Fibroblast of skin of right biceps (primary cell): ENCODE measurements around the gene RNFT2.
"Not testable (repeated sequence)": the region's sequence is repeated elsewhere in the genome, so short reads cannot be mapped to it uniquely, and the experiment has no call there.

Experiments
- DNase-seq: peaks from one replicate; pipeline ENCODE4 v3.0.0-alpha.2; 2013

RNFT2 gene

DNA sequence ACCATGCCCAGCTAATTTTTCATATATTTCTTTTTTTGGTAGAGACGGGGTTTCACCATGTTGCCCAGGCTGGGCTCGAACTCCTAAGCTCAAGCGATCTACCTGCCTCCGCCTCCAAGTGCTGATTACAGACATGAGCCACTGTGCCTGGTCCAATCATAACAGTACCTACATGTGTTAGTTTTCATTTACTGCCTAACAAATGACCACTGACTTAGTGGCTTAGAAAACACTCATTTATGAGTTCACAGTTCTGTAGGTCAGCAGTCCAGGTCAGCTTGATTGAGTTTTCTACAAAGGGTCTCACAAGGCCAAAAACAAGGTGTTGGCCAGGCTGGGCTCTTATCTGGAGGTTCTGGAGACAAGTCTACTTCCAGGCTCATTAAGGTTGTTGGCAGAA lies 60.6 kb downstream of the RNFT2 start:
- DNase-seq = no peak

DNA sequence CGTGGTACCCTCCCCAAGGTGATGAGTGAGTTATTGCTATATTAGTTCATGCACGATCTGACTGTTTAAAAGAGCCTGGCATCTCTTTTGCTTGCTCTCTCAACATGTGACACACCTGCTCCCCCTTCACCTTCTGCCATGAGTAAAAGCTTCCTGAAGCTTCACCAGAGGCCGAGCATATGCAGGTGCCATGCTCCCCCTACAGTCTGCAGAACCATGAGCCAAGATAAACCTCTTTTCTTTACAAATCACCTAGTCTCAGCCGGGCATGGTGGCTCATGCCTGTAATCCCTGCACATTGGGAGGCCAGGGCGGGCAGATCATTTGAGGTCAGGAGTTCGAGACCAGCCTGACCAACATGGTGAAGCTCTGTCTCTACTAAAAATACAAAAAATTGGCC lies 61.8 kb downstream of the RNFT2 start:
- no peak for DNase-seq

DNA sequence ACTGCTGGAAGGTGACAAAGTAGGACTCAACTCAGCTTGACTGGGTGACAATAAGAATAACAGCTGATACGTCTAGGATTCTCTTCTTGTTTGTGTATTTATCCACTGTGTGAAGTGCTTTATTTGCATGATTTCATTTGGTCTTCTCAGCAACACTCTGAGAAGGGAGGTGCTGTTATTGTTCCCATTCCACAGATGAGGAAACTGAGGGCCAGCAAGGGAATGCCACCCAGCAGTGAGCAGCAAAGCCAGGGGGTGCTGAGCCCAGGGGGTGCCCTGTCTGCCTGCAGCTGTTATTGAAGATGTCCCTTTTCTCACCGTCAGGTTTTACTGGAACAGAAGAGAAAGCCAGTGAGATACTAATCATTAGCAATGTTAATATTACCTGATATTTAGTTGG lies 62.8 kb downstream of the RNFT2 start:
- DNase-seq = no peak

DNA sequence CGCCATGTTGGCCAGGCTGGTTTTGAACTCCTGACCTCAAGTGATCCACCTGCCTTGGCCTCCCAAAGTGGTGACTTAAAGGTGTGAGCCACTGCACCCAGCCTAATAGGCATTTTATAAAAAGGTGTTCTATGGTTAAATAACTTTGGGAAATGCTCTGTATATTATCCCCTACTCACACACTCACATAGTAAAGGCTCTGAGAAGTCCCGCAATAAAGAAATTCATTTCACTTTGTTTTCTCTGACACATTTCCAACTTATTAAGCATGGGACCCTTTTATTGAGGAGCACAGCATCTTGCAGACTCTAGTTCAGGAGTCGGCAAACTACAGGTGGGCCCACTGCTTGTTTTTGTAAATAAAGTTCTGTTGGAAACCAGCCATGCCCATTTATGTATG lies 63.9 kb downstream of the RNFT2 start:
- no peak for DNase-seq

DNA sequence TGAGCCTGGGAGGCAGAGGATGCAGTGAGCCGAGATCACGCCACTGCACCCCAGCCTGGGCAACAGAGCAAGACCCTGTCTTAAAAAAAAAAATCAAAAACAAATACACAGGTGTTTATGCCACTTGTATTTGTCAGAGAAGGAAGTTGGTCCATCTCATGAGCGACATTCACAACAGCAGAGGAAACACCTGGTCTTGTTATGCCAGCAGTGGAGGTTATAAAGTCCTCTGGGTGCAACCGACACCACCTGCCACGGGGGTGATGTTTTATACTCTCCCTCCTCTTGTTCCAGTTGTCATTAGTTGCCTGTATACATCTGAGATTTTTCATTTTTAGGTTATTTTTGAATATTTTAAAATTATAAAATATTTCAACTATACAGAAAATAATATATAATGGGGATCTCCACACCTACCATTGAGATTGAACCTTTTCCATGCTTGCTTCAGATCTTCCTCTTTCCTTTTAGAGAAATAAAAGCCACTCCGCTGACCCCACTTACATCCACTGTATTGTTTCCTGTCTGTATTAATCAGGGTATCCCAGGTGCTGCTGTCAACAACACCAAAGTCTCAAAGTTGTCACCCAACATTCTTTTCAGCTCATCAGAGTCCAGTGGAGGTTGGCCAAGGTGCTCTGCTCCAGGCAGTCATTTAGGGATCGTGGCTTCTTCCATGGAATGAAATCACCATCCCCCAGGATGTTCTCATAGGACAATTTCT lies 65.1 kb downstream of the RNFT2 start:
- DNase-seq = no peak

DNA sequence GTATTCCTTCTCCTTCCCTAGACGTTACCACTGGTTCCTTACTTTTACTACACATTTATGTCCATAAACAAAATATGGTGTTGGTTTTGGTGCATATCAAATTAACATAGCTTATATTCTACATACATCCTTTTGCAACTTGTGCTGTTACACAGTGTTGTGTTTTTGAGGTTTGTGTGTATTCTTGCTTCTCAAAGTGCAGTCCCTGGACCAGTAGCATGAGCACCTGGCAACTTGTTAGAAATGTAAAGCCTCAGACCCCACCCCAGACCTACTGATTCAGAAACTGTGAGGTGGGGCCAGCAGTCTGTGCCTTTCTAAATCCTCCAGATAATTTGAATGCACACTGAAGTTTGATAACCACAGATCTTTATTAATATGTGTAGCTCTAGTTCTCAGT lies 65.9 kb downstream of the RNFT2 start:
- DNase-seq = no peak

DNA sequence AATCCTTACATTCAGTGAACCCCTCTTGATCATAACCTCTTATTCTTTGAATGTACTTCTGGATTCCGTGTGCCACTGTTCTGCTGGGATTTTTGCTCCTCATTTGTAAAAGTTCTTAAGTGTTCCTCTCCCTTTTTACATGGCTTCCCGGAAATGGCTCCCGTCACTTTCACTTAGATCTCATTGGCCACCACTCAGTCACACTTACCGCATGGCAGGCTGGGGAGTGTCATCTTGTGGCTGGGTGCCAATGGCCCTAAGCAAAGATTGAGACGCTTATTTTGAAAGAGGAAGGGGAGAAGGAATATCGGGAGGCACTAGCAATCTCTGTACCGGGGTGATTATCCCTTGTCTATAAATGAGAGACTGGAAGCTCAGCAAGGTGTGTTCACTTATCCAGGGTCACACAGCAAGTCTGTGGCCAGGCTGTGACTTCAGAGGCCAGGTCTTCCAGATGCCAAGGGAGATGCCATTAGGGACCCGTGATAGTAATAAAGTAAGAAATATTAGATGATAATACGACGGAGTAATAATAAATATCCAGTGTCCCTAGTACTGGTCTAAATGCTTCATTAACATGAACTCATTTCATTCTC lies 68.8 kb downstream of the RNFT2 start:
- no peak for DNase-seq

DNA sequence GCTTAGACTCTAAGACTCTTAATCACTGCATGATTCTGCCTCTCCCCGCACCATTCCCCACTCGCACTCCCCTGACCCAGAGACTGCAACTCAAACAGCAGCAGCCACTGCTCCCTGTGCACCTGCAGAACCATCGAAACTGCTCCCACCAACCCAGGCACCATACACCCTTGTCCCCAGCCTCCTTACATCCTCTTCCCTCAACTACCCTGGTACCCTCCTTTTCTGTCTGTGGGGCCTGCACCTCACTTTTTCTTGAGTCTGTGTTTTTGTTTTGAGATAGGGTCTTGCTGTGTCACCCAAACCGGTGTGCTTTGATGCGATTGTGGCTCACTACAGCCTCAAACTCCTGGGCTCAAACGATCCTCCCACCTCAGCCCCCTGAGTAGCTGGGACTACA lies 69.4 kb downstream of the RNFT2 start:
- no peak for DNase-seq

DNA sequence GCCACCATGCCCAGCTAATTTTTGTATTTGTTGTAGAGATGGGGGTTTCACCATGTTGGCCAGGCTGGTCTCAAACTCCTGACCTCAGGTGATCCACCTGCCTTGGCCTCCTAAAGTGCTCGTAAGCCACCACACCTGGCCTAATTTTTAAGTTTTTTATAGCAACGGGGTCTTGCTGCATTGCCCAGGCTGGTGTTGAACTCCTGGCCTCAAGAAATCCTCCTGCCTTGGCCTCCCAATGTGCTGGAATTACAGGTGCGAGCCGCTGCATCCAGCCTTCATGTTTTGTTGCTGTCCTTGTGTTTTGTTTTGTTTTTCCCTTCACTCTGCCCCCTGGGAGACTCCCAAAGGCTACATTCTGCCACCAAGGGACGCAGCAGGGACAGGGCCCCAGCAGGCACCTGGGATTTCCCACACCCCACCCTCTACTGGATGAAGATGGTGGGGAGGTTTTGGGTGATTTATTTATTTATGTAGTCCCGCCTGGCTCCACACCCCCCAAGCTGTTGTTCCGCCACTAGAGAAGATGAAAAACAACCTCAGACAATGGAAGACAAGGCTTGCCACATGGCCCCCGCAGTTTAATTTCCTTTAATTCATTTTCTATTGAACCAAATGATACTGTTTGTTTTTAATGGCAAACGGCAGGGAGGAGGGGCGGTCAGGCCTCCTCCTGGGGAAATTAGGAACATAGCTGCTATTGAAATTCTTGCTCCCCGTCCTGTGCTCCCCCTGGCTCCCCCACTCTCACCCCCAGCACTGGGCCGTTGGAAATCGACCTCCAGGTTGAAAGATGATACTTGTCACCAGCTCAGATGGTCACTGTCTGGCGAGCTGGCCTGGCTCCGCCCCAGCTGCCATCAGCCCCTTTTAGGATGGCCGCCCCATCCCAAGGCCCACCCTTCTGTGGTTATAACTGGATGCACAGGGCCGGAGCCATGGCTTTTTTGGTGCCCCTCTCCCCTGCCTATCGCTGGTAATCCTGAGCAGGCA lies 70.3 kb downstream of the RNFT2 start:
- DNase-seq = no peak

DNA sequence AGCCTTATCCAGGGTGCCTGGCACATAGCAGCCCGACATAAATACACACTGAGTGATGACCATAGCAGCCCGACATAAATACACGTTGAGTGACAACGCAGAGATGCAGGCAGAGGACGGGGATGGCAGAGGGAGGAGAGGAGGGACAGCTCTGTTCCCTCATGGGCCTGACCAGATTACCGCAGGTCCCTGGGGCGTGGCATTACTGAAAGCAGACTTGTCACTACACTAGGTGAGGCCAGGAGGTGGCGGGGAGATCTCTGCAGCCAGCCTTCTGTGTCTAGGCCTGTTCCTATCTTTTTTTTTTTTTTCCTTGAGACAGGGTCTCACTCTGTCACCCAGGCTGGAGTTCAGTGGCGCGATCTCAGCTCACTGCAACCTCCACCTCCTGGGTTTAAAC lies 74.1 kb downstream of the RNFT2 start:
- no peak for DNase-seq

DNA sequence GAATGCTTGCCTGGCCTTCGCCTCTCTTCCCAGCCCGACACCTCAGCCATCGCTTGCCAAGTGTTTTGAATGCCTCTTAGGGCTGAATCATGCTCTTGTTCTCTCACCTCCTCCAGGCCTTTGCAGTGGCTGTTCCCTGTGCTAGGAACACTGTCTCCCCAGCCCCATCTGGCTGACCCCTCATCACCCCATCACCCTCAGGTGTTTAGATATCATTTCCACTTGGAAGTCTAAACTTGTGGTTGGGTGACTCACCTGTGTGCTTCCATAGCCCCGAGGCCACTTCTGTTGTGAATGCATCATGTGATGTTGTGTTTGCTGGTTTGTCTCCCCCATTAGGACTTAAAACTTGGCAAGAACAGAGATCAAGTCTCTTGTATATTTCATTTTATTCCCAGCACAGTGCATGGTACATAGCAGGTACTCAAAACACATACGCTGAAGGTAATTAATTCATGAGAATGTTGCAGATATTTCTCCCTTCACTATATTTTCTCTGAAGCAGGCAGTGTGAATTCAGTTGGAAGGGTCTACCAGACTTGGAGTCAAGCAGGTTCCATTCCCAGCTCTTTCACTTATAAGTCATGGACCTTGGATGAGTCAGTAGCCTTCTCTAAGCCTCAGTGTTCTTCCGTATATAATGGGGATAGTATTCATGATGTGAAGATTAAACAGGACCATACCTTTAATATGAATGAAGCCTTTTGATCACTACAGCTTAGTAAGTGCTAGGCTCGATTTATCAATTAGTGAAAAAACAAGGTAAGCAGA lies 75.3 kb downstream of the RNFT2 start:
- DNase-seq = no peak

DNA sequence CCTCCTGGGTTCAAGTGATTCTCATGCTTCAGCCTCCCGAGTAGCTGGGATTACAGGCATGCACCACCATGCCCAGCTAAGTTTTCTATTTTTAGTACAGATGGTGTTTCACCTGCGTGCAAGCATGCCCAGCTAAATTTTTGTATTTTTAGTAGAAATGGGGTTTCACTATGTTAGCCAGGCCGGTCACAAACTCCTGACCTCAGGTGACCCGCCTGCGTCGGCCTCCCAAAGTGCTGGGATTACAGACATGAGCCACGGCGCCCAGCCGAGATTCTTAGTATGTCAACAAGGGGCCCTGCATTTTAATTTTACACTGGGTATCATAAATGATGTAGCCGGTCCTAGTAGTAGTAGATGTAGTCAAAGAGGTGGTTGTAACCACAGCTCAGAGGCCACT lies 76.7 kb downstream of the RNFT2 start:
- DNase-seq = not testable (repeated sequence)

DNA sequence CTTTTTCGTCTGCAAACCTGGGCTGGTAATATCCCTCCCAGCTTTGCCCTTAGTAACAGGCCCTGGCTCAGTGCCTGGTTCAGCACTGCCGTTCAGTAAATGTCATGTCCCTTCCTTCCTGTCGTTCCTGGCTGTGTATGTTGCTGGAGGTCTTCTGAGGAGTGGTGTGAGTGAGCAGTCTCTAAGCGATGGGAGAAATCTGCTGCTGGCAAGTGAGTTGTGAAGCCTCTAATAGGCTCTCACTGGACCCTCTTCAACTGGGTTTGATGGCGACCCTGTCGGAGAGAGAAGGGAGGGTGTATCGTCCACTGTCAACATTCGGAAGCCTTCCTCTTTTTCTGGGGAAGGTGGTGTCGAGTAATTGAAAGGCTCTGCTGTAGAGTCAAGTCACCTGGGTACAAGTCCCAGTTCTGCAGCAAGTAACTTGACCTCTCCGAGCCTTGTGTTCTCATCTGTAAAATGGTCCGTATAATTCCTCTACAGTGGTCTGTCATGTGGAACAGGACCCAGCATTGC lies 80.3 kb downstream of the RNFT2 start:
- DNase-seq = peak; percentile 44

DNA sequence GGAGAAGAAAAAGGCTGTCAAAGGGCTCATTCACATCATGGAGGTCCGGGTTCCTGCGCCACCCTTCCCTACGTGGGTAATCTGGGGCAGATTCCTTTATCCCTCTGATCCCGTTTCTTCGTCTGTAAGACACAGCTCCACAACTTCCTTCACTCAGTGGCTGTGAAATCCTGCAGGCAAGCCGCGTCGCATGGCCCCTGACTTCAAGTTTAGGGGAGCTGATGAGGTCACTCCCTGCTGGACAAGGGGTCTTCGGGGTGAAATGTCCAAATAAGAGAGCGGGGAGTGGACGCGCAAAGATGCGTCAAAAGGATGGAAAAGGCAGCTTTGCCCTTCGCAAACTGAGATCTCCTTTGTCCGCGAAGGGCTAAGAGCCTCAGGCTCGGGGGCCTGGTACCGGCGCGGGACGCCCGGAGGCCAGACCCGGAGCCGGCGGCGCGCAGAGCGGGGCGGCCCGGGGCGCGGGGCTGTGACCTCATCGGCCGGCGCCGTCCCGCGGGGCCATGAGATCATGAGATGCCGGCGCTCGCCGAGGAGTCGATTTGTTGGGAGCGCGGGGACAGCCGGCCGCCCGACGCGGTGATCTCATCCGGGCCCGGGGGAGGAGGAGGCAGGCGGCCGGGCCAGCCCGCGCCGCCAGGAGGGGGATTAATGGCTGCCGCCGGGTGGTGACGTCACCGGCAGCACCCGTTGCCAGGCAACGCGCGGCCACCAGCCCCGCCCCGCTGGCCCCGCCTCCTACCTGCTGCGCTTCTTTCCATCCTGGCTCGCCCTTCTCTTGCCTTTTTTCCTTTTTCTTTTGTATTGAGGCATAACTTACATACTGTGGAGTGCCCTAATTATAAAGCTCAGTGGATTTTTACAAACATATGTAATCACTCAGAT lies 81.1 kb downstream of the RNFT2 start:
- peak; percentile 96 for DNase-seq

DNA sequence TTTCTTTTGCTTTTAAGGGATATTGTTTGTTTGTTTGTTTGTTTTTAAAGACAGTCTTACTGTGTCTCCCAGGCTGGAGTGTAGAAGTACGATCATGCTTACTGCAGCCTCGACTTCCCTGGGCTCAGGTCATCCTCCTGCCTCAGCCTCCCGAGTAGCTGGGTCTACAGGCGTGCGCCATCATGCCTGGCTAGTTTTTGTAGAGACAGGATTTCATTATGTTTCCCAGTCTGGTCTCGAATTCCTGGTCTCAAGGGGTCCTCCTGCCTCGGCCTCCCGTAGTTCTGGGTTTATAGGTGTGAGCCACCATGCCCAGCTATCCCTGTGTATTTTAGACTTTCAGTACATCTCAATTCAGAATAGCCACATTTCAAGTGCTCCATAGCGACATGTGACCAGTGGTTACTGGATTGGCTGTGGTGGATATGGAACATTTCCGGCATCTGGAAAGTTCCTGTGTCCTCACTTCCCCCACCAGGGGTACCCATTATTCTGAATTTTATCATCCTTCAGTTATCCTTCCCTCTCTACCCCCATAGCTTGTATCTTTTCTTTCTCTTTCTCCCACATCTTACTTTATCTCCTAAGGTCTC lies 82.0 kb downstream of the RNFT2 start:
- DNase-seq = no peak

DNA sequence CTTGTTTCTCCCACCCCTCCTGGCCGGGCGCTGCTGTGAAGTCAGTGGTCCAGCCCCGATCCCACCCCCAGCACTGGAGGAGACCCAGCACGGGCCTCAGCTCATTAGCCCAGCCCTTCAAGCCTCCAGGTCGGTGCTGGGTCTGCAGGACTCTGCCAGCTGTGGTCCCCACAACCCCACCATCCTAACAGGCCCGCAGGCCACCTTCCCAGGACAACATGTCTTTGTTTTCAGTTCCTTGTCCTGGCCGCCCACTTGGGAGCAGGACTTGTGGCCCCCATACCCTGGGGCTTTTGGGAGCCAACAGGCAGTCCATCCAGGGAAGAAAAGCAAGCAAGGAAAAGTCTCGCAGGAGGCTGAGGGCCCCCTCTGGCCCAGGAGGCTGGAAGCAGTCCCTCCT lies 83.2 kb downstream of the RNFT2 start:
- no peak for DNase-seq

DNA sequence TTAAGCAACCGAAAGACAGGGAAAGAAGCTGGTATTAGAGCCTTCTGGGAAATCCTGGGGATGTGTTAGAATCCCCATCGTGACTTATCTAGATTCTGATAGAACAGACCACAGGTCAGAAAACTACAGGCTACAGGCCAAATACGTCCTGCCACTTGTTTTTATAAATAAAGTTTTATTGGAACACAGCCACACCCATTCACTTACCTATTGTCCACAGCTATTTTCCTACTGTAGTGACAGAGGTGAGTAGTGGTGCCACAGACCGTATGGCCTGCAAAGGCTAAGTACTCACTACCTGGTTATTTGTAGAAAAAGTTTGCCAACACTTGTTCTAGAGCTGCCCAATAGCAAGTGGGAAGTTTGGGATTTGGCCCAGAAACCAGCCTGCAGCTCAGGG lies 89.3 kb downstream of the RNFT2 start:
- DNase-seq = no peak

DNA sequence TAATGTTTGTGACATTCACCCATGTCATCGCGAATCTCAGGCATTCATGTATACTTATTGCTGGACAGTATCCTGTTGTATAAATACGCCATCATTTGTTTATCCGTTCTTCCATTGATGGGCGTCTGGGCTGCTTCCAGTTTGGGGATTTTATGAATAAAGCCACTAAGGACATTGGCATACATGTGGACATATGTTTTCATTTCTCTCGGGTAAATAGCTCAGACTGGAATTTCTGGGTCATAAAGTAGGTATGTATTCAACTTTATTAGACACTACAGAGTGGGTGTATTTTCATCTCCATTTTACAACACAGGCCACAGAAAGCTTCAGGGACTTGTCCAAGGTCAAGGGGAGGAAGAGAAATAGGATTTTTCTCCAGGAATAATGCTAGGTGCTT lies 94.2 kb downstream of the RNFT2 start:
- no peak for DNase-seq

DNA sequence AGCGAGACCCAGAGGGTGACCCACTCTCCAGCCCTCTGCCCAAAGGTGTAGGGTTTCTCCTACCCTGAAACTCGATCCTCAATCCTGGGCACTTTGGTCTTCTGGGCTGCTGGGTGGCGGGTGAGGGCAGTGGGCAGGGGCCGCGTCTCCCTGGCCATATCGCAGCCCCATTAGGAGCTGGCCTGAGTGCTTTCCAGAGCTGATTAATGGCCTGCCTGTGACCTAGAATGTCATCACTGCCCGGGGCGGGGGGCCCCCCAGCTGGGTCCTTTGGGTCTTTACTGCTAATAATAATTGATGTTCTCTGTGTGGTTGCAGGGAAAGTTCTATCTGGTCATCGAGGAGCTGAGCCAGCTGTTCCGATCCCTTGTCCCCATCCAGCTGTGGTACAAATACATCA lies 95.4 kb downstream of the RNFT2 start:
- no peak for DNase-seq

DNA sequence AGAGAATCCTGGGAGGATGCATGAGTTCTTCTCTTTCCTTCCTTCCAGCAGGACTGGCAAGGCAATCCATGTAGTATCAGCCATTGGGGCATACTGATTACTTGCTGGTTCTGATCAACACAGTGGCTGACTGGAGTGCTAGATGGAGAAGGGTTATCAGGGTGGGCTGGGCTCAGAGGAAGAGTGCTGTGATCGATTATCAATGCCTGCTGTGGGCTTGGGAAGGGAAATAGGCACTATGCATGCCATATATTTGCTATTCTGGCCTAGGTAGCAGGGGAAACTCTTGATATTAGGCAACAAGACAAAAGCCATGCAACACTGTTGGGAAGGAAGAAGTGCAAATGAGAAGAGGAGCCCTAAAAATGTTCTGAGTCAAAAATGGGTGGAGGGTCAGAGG lies 97.4 kb downstream of the RNFT2 start:
- no peak for DNase-seq

DNA sequence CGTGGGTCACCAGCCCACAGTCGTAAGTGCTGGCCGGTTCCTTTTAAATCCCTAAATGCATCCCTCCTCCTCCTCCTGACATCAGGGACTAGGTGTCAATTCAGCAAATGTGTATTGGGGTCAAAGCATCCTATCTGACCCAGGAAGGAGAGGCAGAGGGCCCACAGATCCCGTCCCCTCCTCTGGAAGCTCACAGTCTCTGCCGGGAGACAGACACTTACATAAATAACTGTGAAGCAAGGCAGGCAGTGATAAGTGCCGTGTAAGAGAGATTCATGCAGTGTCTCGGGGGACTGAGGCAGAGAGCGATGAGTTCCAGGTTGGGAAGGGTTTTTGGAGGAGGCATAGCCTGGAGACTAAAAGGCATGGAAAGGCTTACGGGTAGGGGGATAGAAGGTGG lies 99.0 kb downstream of the RNFT2 start:
- no peak for DNase-seq
